H9 (cell line): ENCODE results near the gene VIPR2. TPM values are rescaled to one million over a fixed set of nuclear protein-coding genes. Genes with fewer than 3 reads are reported as not detected.
"Not testable (repeated sequence)": the region's sequence is repeated elsewhere in the genome, so short reads cannot be mapped to it uniquely, and the experiment has no call there.

ENCODE experiments used
- DNase-seq: peaks from one replicate; pipeline ENCODE4 v3.0.0-alpha.2; 2017
- H2AFZ ChIP-seq: one replicate; pipeline ENCODE4 v1.6.1; 2013; ENCODE audit warnings: mild to moderate bottlenecking, low read length, control low read depth, moderate library complexity
- H2AK5ac ChIP-seq: 2 replicates; pipeline ENCODE4 v1.6.1; 2013; ENCODE audit warnings: low read length, control low read depth, mixed read lengths; ENCODE audit not compliant: insufficient read length
- H2BK120ac ChIP-seq: one replicate; pipeline ENCODE4 v1.6.1; 2013; ENCODE audit warnings: low read depth, mild to moderate bottlenecking, low read length, control low read depth, inconsistent platforms; ENCODE audit not compliant: poor library complexity, severe bottlenecking
- H2BK12ac ChIP-seq: 2 replicates; pipeline ENCODE4 v1.6.1; 2013; ENCODE audit warnings: low read length, control low read depth, mixed read lengths, low read depth; ENCODE audit not compliant: insufficient read length
- H2BK15ac ChIP-seq: 2 replicates; pipeline ENCODE4 v1.6.1; 2013; ENCODE audit warnings: low read depth, low read length, control low read depth
- H2BK20ac ChIP-seq: one replicate; pipeline ENCODE4 v1.6.1; 2013; ENCODE audit warnings: low read depth, mild to moderate bottlenecking, low read length, control low read depth, inconsistent platforms; ENCODE audit not compliant: poor library complexity, severe bottlenecking
- H2BK5ac ChIP-seq: 2 replicates; pipeline ENCODE4 v1.6.1; 2013; ENCODE audit warnings: low read length, control low read depth, mixed read lengths; ENCODE audit not compliant: insufficient read length
- H3K14ac ChIP-seq: 2 replicates; pipeline ENCODE4 v1.6.1; 2013; ENCODE audit warnings: low read length, control low read depth; ENCODE audit not compliant: insufficient read depth
- H3K18ac ChIP-seq: 2 replicates; pipeline ENCODE4 v1.6.1; 2013; ENCODE audit warnings: low read depth, mild to moderate bottlenecking, mixed read lengths, low read length, control low read depth; ENCODE audit not compliant: insufficient read length
- H3K23ac ChIP-seq: 2 replicates; pipeline ENCODE4 v1.6.1; 2013; ENCODE audit warnings: low read length, control low read depth, mixed read lengths, low read depth; ENCODE audit not compliant: insufficient read length
- H3K23me2 ChIP-seq: 2 replicates; pipeline ENCODE4 v1.6.1; 2013; ENCODE audit warnings: low read depth, mild to moderate bottlenecking, mixed read lengths, low read length, control low read depth; ENCODE audit not compliant: insufficient read length, poor library complexity, severe bottlenecking
- H3K27ac ChIP-seq: 2 replicates; pipeline ENCODE4 v1.5.1; 2013; ENCODE audit warnings: low read length, control low read depth, mixed read lengths, low read depth; ENCODE audit not compliant: insufficient read length
- H3K27me3 ChIP-seq: 2 replicates; pipeline ENCODE4 v1.6.1; 2013; ENCODE audit warnings: low read length, control low read depth, inconsistent platforms; ENCODE audit not compliant: insufficient read depth
- H3K4ac ChIP-seq: 2 replicates; pipeline ENCODE4 v1.6.1; 2013; ENCODE audit warnings: low read depth, mild to moderate bottlenecking, control low read depth, inconsistent platforms, low read length, moderate library complexity
- H3K4me1 ChIP-seq: 2 replicates; pipeline ENCODE4 v1.6.1; 2013; ENCODE audit warnings: low read length, control low read depth, inconsistent platforms; ENCODE audit not compliant: insufficient read depth
- H3K4me2 ChIP-seq: 2 replicates; pipeline ENCODE4 v1.6.1; 2013; ENCODE audit warnings: low read length, control low read depth, mixed read lengths; ENCODE audit not compliant: insufficient read length, insufficient read depth
- H3K56ac ChIP-seq: 2 replicates; pipeline ENCODE4 v1.6.1; 2013; ENCODE audit warnings: low read depth, mild to moderate bottlenecking, mixed read lengths, low read length, control low read depth; ENCODE audit not compliant: insufficient read length
- H3K79me1 ChIP-seq: 2 replicates; pipeline ENCODE4 v1.6.1; 2013; ENCODE audit warnings: low read depth, mild to moderate bottlenecking, moderate library complexity, low read length, control low read depth, inconsistent platforms; ENCODE audit not compliant: insufficient read depth, poor library complexity, severe bottlenecking
- H3K79me2 ChIP-seq: 2 replicates; pipeline ENCODE4 v1.6.1; 2013; ENCODE audit warnings: low read length, control low read depth, inconsistent platforms; ENCODE audit not compliant: insufficient read depth
- H3K9ac ChIP-seq: 2 replicates; pipeline ENCODE4 v1.6.1; 2013; ENCODE audit warnings: low read length, control low read depth, mixed read lengths; ENCODE audit not compliant: insufficient read length; ENCODE audit errors: extremely low read depth
- H3K9me3 ChIP-seq: one replicate; pipeline ENCODE4 v1.6.1; 2013; ENCODE audit warnings: low read depth, low read length, inconsistent platforms; ENCODE audit not compliant: control insufficient read depth
- H3T11ph ChIP-seq: one replicate; pipeline ENCODE4 v1.6.1; 2013; ENCODE audit warnings: mild to moderate bottlenecking, low read length, control low read depth, inconsistent platforms
- H4K20me1 ChIP-seq: one replicate; pipeline ENCODE4 v1.6.1; 2013; ENCODE audit not compliant: control insufficient read depth, insufficient read length, insufficient read depth
- H4K5ac ChIP-seq: 2 replicates; pipeline ENCODE4 v1.6.1; 2013; ENCODE audit warnings: low read depth, mild to moderate bottlenecking, mixed read lengths, low read length, control low read depth; ENCODE audit not compliant: insufficient read length
- H4K8ac ChIP-seq: replicated peaks from 2 replicates; pipeline ENCODE4 v1.6.1; 2013; ENCODE audit warnings: low read length, control low read depth, mixed read lengths, low read depth; ENCODE audit not compliant: insufficient read length
- H4K91ac ChIP-seq: 2 replicates; pipeline ENCODE4 v1.6.1; 2013; ENCODE audit warnings: low read depth, mild to moderate bottlenecking, moderate library complexity, mixed read lengths, low read length, control low read depth; ENCODE audit not compliant: insufficient read length
- H3K27ac Mint-ChIP-seq, 3 experiments: 2 replicates in 2 of 3; 3 replicates in 1 of 3; pipeline ENCODE4 v1.8.0; 2020 to 2021; ENCODE audit warnings: mixed read lengths in 3 of 3, mild to moderate bottlenecking in 1 of 3, moderate library complexity in 1 of 3
- H3K27me3 Mint-ChIP-seq: 2 replicates; pipeline ENCODE4 v1.8.0; 2021; ENCODE audit warnings: low read depth, mild to moderate bottlenecking, moderate library complexity, mixed read lengths
- H3K36me3 Mint-ChIP-seq, 3 experiments: 2 replicates in 2 of 3; 3 replicates in 1 of 3; pipeline ENCODE4 v1.8.0; 2020 to 2021; ENCODE audit warnings: low read depth in 3 of 3, mixed read lengths in 3 of 3; ENCODE audit not compliant: insufficient read depth in 1 of 3
- H3K4me1 Mint-ChIP-seq, 2 experiments: 2 replicates each; pipeline ENCODE4 v1.8.0; 2020; ENCODE audit warnings: mixed read lengths in 2 of 2
- H3K4me3 Mint-ChIP-seq, 2 experiments: 2 replicates in 1 of 2; 3 replicates in 1 of 2; pipeline ENCODE4 v1.8.0; 2020 to 2021; ENCODE audit warnings: mild to moderate bottlenecking in 2 of 2, mixed read lengths in 2 of 2, moderate library complexity in 1 of 2
- H3K9me3 Mint-ChIP-seq, 2 experiments: 2 replicates in 1 of 2; 3 replicates in 1 of 2; pipeline ENCODE4 v1.8.0; 2020; ENCODE audit warnings: mild to moderate bottlenecking in 2 of 2, mixed read lengths in 2 of 2, moderate library complexity in 1 of 2
- CTCF ChIP-seq: fragments of 200-600 bp; sonication (generic); conservative IDR thresholded peaks from 3 replicates; pipeline ENCODE4 v1.8.0; 2021; ENCODE audit warnings: antibody characterized with exemption, mild to moderate bottlenecking
- WGBS: extraction: QIAGEN DNeasy Blood & Tissue Kit; methylation state at CpG from one replicate; pipeline ENCODE4 v1.1.7; 2013; ENCODE audit warnings: missing lambda C conversion rate, low lambda C conversion rate, mixed read lengths; ENCODE audit not compliant: insufficient read length; ENCODE audit errors: extremely low coverage; 5-methylcytosine and 5-hydroxymethylcytosine counted together
- total RNA-seq: library from RNA; stranded (reverse); gene quantifications from 2 replicates; pipeline ENCODE4 v1.2.1, GENCODE V29; 2021

Gene VIPR2
- total RNA-seq, 1 experiment from 2014 or later: 1.6 TPM

DNA sequence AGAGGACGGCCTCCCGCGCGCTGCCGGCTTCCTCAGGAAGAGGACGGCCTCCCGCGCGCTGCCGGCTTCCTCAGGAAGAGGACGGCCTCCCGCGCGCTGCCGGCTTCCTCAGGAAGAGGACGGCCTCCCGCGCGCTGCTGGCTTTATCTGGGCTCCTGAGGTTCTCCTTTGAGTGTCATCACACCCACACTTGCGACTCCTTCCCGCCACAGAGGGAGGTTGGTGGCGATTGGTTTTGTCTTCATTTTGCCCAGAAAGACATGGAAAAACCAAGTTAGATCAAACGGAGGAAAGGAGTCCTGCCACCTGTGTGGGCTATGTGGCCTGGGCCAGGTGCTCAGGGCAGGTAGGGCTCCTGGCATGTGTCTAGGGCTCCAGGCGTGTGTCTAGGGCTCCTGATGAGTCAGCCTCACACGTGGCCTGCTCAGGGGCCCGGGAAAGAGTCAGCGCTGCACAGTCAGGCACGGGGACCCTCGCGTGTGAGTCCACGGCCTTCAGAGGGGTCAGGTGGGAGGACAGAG, 138.0 kb downstream of the VIPR2 start:
- H2BK12ac ChIP-seq: no peak overlapping the region
- peaks cover 5% of the 10 kb centered on the region for H3K27me3 Mint-ChIP-seq
- H3K27ac ChIP-seq: no peak overlapping the region
- no peak overlapping the region for H3K4me3 Mint-ChIP-seq
- no peaks in the 10 kb centered on the region for H3K4me1 ChIP-seq
- H3K4me2 ChIP-seq: no peak overlapping the region
- no peak overlapping the region for H4K8ac ChIP-seq
- no peak overlapping the region for H2BK20ac ChIP-seq
- no peak overlapping the region for H3K18ac ChIP-seq
- no peak overlapping the region for H2AFZ ChIP-seq
- H3K23me2 ChIP-seq: no peaks in the 10 kb centered on the region
- H2BK15ac ChIP-seq: no peak overlapping the region
- no peak overlapping the region for H3K4ac ChIP-seq
- no peaks in the 10 kb centered on the region for H3K36me3 Mint-ChIP-seq
- no peak for TF ChIP-seq CTCF
- peaks cover 10% of the 10 kb centered on the region in 2 experiments for H3K4me1 Mint-ChIP-seq
- no CpG with 5 or more reads among the region's 31 CpGs for WGBS
- H3T11ph ChIP-seq: no peak overlapping the region
- no peaks in the 10 kb centered on the region for H3K79me1 ChIP-seq
- H3K56ac ChIP-seq: no peak overlapping the region
- no peaks in the 10 kb centered on the region for H3K9me3 ChIP-seq
- H4K20me1 ChIP-seq: no peaks in the 10 kb centered on the region
- no peak overlapping the region for H4K91ac ChIP-seq
- no peak overlapping the region for H2BK120ac ChIP-seq
- H3K27me3 ChIP-seq: no peaks in the 10 kb centered on the region
- no peak overlapping the region for H4K5ac ChIP-seq
- H2BK5ac ChIP-seq: no peak overlapping the region
- peaks cover 0 to under 1% of the 10 kb centered on the region in 2 experiments; a peak in 1 of 5 replicates for H3K9me3 Mint-ChIP-seq
- DNase-seq: no peak
- no peak overlapping the region for H3K23ac ChIP-seq
- no peak overlapping the region for H3K9ac ChIP-seq
- H3K79me2 ChIP-seq: no peaks in the 10 kb centered on the region
- H3K27ac Mint-ChIP-seq: no peak overlapping the region
- H3K14ac ChIP-seq: no peak overlapping the region
- H2AK5ac ChIP-seq: no peak overlapping the region

- not testable (repeated sequence) for H3K23me2 ChIP-seq, H3K4me2 ChIP-seq, H2AFZ ChIP-seq, H3K4me3 Mint-ChIP-seq, H2BK20ac ChIP-seq, H2BK5ac ChIP-seq, H2AK5ac ChIP-seq, H2BK120ac ChIP-seq, H3K4me1 Mint-ChIP-seq, H3K9ac ChIP-seq, H3T11ph ChIP-seq, H2BK15ac ChIP-seq, H3K9me3 Mint-ChIP-seq, H3K14ac ChIP-seq, H3K4me1 ChIP-seq, H3K36me3 Mint-ChIP-seq, H3K23ac ChIP-seq, DNase-seq, H3K18ac ChIP-seq, H3K9me3 ChIP-seq, H4K8ac ChIP-seq, H3K79me1 ChIP-seq, H4K5ac ChIP-seq, H4K91ac ChIP-seq, H3K27me3 Mint-ChIP-seq, H3K79me2 ChIP-seq, H3K27me3 ChIP-seq, H3K27ac ChIP-seq, H4K20me1 ChIP-seq, H3K4ac ChIP-seq, H3K27ac Mint-ChIP-seq, H2BK12ac ChIP-seq, H3K56ac ChIP-seq
- no CpG with 5 or more reads among the region's 69 CpGs for WGBS
Observed at GRCh38 chr7:159006022-159006609, 138.6 kb downstream of the VIPR2 start.
